ENCODE results near the gene CBLIF.

CBLIF gene

DNA sequence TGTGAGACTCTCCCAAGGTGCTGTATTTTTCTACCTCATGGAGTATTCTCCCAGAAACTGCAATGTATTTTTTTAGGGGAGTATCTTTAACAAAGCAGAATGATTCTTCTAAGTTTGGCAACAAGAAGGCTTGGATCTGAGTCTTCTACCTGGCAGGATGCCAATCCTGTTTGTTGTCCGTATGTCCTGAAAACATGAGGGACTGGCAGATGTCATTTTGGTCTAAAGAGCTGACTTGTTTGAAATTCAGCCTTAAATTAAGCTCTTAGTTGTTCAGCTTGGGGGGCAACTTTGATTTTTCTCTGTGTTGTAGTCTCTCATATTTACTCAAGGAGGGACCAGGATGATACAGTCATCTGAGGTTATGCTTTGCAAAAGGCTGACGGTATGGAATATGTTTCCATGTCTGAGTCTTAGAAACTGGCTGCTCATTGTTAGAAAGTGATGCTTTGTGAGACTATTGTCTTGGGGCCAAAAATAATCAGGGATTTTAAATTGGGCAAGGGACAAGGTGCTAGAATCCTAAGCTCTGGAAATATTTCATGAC is 44.1 kb downstream of the CBLIF start:
- TF ChIP-seq FOXP2 (optimal IDR thresholded peaks at IDR 0.05; ENCODE audit: borderline replicate concordance, extremely low read depth, extremely low read length, insufficient read depth), result no peak
- no peak for TF ChIP-seq SIN3A (IDR thresholded peaks at IDR 0.05; ENCODE audit: borderline replicate concordance, insufficient read depth, low read length)
- no peak for TF ChIP-seq TAF1 (IDR thresholded peaks at IDR 0.05; ENCODE audit: borderline replicate concordance, insufficient read depth, low read length)
- no peak for TF ChIP-seq POLR2AphosphoS5 (IDR thresholded peaks at IDR 0.05; ENCODE audit: low read depth, low read length)
- TF ChIP-seq, protein P1, sequence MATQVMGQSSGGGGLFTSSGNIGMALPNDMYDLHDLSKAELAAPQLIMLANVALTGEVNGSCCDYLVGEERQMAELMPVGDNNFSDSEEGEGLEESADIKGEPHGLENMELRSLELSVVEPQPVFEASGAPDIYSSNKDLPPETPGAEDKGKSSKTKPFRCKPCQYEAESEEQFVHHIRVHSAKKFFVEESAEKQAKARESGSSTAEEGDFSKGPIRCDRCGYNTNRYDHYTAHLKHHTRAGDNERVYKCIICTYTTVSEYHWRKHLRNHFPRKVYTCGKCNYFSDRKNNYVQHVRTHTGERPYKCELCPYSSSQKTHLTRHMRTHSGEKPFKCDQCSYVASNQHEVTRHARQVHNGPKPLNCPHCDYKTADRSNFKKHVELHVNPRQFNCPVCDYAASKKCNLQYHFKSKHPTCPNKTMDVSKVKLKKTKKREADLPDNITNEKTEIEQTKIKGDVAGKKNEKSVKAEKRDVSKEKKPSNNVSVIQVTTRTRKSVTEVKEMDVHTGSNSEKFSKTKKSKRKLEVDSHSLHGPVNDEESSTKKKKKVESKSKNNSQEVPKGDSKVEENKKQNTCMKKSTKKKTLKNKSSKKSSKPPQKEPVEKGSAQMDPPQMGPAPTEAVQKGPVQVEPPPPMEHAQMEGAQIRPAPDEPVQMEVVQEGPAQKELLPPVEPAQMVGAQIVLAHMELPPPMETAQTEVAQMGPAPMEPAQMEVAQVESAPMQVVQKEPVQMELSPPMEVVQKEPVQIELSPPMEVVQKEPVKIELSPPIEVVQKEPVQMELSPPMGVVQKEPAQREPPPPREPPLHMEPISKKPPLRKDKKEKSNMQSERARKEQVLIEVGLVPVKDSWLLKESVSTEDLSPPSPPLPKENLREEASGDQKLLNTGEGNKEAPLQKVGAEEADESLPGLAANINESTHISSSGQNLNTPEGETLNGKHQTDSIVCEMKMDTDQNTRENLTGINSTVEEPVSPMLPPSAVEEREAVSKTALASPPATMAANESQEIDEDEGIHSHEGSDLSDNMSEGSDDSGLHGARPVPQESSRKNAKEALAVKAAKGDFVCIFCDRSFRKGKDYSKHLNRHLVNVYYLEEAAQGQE (IDR thresholded peaks at IDR 0.05; ENCODE audit: insufficient read depth in 1 of 2, low read depth in 2 of 2, low read length in 2 of 2), result no peak

DNA sequence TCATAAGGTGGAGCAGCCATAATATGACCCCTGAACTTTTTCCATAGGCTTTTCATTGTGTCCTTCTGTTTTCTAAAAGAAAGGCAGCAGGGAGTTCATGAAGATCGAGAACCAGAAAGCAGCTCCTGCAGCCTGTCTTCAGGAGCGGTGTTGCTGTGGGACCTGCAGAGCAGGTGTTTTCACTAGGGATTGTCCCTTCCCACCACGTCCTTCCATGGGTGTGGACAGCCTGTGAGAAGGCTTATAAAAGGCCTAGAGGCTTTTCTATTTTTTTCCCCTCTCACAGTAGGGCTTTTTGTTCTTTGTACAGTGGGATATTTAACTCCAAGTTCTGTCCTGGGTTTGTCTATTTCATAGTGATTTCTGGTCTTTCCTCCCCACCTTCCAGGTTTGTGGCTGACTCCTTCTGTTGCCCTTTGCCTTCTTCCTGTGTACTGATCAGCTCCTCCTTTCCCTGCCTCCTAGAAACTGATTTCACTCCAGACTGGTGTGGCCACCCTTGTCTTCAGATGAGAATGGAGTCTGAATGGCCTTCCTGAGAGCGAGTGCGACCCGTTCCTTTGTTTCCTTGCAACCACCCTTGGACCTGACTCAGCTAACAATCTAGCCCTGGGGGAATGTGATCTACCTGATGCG is 44.8 kb downstream of the CBLIF start:
- TF ChIP-seq SIN3A (IDR thresholded peaks at IDR 0.05; ENCODE audit: borderline replicate concordance, insufficient read depth, low read length) (no peak), TAF1 (IDR thresholded peaks at IDR 0.05; ENCODE audit: borderline replicate concordance, insufficient read depth, low read length) (no peak), POLR2AphosphoS5 (IDR thresholded peaks at IDR 0.05; ENCODE audit: low read depth, low read length) (no peak)
- TF ChIP-seq, protein P1 (IDR thresholded peaks at IDR 0.05; ENCODE audit: insufficient read depth in 1 of 2, low read depth in 2 of 2, low read length in 2 of 2), result no peak

DNA sequence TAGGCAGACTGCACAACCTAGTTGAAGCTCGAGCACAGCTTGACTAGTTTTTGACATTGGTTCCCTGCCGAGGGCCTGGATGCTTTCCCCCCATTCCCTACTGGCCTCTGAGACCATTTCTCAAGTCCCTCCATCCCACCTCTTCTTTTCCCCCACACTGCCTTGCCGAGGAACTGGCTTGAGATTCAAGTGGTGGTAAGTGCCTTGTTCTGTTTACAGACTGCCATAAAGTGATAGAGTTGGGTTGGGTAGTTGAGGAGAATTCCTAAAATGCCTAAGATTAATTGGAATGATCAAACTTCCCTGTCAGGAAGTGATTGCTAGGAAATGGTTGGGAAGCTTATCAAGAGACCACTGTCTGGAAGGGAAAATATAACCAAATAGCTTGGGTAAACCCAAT is 50.9 kb downstream of the CBLIF start:
- TF ChIP-seq FOXP2 (optimal IDR thresholded peaks at IDR 0.05; ENCODE audit: borderline replicate concordance, extremely low read depth, extremely low read length, insufficient read depth) (no peak), TAF1 (IDR thresholded peaks at IDR 0.05; ENCODE audit: borderline replicate concordance, insufficient read depth, low read length) (no peak), POLR2AphosphoS5 (IDR thresholded peaks at IDR 0.05; ENCODE audit: low read depth, low read length) (no peak)
- TF ChIP-seq, protein P1 (IDR thresholded peaks at IDR 0.05; ENCODE audit: insufficient read depth in 1 of 2, low read depth in 2 of 2, low read length in 2 of 2), result no peak

DNA sequence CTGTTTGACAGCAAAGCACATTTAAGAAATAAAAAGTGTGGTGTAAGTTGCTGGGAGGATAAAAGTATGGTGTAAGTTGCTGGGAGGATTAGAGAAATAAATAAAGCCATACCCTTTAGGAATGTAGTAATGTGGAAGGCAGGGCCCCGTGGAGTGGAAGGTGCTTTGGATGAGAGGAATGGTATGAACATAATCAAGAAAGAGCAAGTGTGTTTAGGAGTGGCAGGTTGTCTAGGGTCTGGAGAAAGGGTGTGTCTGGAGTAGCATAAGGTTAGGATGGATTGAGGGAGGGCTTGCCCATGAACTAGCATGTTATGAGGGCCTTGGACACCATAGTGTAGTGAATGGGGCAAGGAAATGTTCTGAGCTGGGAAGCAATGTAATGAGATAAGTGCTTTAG is 52.8 kb downstream of the CBLIF start:
- TF ChIP-seq FOXP2 (optimal IDR thresholded peaks at IDR 0.05; ENCODE audit: borderline replicate concordance, extremely low read depth, extremely low read length, insufficient read depth) (no peak), TAF1 (IDR thresholded peaks at IDR 0.05; ENCODE audit: borderline replicate concordance, insufficient read depth, low read length) (no peak), SIN3A (IDR thresholded peaks at IDR 0.05; ENCODE audit: borderline replicate concordance, insufficient read depth, low read length) (no peak), POLR2AphosphoS5 (IDR thresholded peaks at IDR 0.05; ENCODE audit: low read depth, low read length) (no peak)
- TF ChIP-seq, protein P1 (IDR thresholded peaks at IDR 0.05; ENCODE audit: insufficient read depth in 1 of 2, low read depth in 2 of 2, low read length in 2 of 2), result no peak
